Keratinocyte (primary cell): Measurements from ENCODE around the gene C1QTNF12.

Experiments used
- EZH2 ChIP-seq: IDR thresholded peaks from one replicate; pipeline ENCODE4 v1.6.1; 2012; ENCODE audit warnings: inconsistent platforms, mild to moderate bottlenecking, low read length, moderate library complexity
- TF ChIP-seq, protein P1 (sequence below), 3 experiments: IDR thresholded peaks in 1 of 3; conservative IDR thresholded peaks in 1 of 3; optimal IDR thresholded peaks in 1 of 3; 2 replicates in 2 of 3; 3 replicates in 1 of 3; pipeline versions ENCODE3 to v1.5.1; 2011; ENCODE audit warnings: low read length in 3 of 3, mild to moderate bottlenecking in 3 of 3, moderate library complexity in 2 of 3, control low read depth in 1 of 3, inconsistent platforms in 1 of 3; ENCODE audit not compliant: insufficient read depth in 2 of 3; ENCODE audit errors: extremely low read depth in 1 of 3

DNA sequence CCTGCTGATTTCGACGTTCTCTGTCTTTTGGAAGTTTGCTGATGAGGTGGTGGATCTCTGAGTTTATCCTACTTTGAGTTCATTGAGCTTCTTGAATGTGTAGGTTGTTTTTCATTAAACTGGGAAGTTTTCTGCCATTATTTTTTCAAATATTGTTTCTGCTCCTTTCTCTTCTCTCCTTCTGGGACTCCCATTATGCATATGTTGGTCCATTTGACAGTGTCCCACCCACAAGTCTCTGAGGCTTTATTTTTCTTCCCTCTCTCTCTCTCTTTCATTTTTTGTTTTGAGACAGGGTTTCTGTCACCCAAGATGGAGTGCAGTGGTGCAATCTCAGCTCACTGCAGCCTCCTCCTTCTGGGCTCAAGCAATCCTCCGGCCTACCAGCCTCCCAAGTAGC, 51.8 kb downstream of the C1QTNF12 start:
- TF ChIP-seq, protein P1, sequence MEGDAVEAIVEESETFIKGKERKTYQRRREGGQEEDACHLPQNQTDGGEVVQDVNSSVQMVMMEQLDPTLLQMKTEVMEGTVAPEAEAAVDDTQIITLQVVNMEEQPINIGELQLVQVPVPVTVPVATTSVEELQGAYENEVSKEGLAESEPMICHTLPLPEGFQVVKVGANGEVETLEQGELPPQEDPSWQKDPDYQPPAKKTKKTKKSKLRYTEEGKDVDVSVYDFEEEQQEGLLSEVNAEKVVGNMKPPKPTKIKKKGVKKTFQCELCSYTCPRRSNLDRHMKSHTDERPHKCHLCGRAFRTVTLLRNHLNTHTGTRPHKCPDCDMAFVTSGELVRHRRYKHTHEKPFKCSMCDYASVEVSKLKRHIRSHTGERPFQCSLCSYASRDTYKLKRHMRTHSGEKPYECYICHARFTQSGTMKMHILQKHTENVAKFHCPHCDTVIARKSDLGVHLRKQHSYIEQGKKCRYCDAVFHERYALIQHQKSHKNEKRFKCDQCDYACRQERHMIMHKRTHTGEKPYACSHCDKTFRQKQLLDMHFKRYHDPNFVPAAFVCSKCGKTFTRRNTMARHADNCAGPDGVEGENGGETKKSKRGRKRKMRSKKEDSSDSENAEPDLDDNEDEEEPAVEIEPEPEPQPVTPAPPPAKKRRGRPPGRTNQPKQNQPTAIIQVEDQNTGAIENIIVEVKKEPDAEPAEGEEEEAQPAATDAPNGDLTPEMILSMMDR (optimal IDR thresholded peaks at IDR 0.05 in 1 of 3, IDR thresholded peaks at IDR 0.05 in 1 of 3, conservative IDR thresholded peaks at IDR 0.05 in 1 of 3; ENCODE audit: extremely low read depth in 1 of 3, insufficient read depth in 2 of 3, low read length in 3 of 3): no peak
- no peak for TF ChIP-seq EZH2
